GM23338 (cell line): ENCODE data around the gene E2F3.

Source experiments
- CREB1 ChIP-seq: fragments of 250-450 bp; sonication (Bioruptor Pico); IDR thresholded peaks from 2 replicates; pipeline ENCODE4 v1.5.0; 2020; ENCODE audit warnings: low read depth, mild to moderate bottlenecking, moderate library complexity
- EZH2 ChIP-seq: fragments of 200-600 bp; sonication (generic); IDR thresholded peaks from one replicate; pipeline ENCODE4 v1.8.0; 2017; ENCODE audit warnings: antibody characterized with exemption, mild to moderate bottlenecking, low read depth; ENCODE audit not compliant: unreplicated experiment
- EZH2phosphoT487 ChIP-seq: fragments of 200-600 bp; sonication (generic); IDR thresholded peaks from one replicate; pipeline ENCODE4 v1.8.1; 2018; ENCODE audit warnings: antibody characterized with exemption; ENCODE audit not compliant: unreplicated experiment
- JUNB ChIP-seq: IDR thresholded peaks from one replicate; pipeline ENCODE4 v1.6.1; 2016; ENCODE audit warnings: antibody characterized with exemption; ENCODE audit not compliant: unreplicated experiment
- NANOG ChIP-seq: IDR thresholded peaks from 2 replicates; pipeline ENCODE4 v1.6.1; 2016; ENCODE audit warnings: antibody characterized with exemption, borderline replicate concordance
- POLR2AphosphoS5 ChIP-seq: IDR thresholded peaks from 2 replicates; pipeline ENCODE4 v1.6.1; 2016; ENCODE audit warnings: antibody characterized with exemption, low read depth
- STAT1 ChIP-seq: IDR thresholded peaks from one replicate; pipeline ENCODE4 v1.6.1; 2016; ENCODE audit warnings: antibody characterized with exemption; ENCODE audit not compliant: unreplicated experiment
- ZNF114 ChIP-seq: fragments of 250-450 bp; sonication (Bioruptor Pico); IDR thresholded peaks from 2 replicates; pipeline ENCODE4 v1.5.0; 2020; ENCODE audit warnings: mild to moderate bottlenecking, moderate library complexity
- ZNF331 ChIP-seq: fragments of 250-450 bp; sonication (Bioruptor Pico); IDR thresholded peaks from 2 replicates; pipeline ENCODE4 v1.5.0; 2020; ENCODE audit warnings: low read depth, mild to moderate bottlenecking, moderate library complexity
- TF ChIP-seq, protein P1 (sequence below), 2 experiments: fragments of 200-600 bp in 1 of 2; sonication (generic) in 1 of 2; conservative IDR thresholded peaks; 2 replicates each; pipeline versions ENCODE4 v1.5.1 to v1.6.1; 2016 to 2017; ENCODE audit warnings: antibody characterized with exemption in 2 of 2, low read depth in 2 of 2, mild to moderate bottlenecking in 2 of 2, moderate library complexity in 1 of 2
- TF ChIP-seq, protein P2 (sequence below): IDR thresholded peaks from 2 replicates; pipeline ENCODE4 v1.6.1; 2016; ENCODE audit warnings: antibody characterized with exemption
- TF ChIP-seq, protein P3 (sequence below): IDR thresholded peaks from one replicate; pipeline ENCODE4 v1.6.1; 2018; ENCODE audit warnings: antibody characterized with exemption; ENCODE audit not compliant: unreplicated experiment
- TF ChIP-seq, protein P4 (sequence below): fragments of 250-450 bp; sonication (Bioruptor Pico); IDR thresholded peaks from 2 replicates; pipeline ENCODE4 v1.5.0; 2020; ENCODE audit warnings: mild to moderate bottlenecking, moderate library complexity

DNA sequence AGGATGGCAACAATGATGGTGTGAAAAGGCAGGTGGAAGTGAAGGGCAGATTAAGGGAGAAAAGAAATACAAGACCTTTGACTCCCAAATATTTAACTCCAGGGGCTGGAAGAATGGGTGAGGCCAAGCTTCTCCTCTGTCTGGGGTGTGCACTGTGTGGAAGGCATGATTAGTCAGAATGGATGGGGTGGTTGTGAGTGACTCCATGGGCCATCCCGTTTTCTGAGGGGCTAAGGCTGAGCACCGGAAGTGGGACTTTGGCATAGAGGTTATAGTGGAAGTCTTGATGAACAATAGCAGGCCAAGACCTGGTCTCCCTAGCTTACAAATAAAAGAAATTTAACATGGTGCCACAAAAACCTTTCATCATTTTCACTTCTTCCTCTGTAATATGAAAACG, 12.1 kb downstream of the E2F3 start:
- TF ChIP-seq, protein P1, sequence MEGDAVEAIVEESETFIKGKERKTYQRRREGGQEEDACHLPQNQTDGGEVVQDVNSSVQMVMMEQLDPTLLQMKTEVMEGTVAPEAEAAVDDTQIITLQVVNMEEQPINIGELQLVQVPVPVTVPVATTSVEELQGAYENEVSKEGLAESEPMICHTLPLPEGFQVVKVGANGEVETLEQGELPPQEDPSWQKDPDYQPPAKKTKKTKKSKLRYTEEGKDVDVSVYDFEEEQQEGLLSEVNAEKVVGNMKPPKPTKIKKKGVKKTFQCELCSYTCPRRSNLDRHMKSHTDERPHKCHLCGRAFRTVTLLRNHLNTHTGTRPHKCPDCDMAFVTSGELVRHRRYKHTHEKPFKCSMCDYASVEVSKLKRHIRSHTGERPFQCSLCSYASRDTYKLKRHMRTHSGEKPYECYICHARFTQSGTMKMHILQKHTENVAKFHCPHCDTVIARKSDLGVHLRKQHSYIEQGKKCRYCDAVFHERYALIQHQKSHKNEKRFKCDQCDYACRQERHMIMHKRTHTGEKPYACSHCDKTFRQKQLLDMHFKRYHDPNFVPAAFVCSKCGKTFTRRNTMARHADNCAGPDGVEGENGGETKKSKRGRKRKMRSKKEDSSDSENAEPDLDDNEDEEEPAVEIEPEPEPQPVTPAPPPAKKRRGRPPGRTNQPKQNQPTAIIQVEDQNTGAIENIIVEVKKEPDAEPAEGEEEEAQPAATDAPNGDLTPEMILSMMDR (conservative IDR thresholded peaks at IDR 0.05; ENCODE audit: low read depth in 2 of 2) = no peak
- TF ChIP-seq POLR2AphosphoS5 = no peak
- TF ChIP-seq, protein P2, sequence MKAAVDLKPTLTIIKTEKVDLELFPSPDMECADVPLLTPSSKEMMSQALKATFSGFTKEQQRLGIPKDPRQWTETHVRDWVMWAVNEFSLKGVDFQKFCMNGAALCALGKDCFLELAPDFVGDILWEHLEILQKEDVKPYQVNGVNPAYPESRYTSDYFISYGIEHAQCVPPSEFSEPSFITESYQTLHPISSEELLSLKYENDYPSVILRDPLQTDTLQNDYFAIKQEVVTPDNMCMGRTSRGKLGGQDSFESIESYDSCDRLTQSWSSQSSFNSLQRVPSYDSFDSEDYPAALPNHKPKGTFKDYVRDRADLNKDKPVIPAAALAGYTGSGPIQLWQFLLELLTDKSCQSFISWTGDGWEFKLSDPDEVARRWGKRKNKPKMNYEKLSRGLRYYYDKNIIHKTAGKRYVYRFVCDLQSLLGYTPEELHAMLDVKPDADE = no peak
- TF ChIP-seq EZH2 = no peak
- TF ChIP-seq EZH2phosphoT487 = no peak
- no peak for TF ChIP-seq JUNB
- TF ChIP-seq, protein P3, sequence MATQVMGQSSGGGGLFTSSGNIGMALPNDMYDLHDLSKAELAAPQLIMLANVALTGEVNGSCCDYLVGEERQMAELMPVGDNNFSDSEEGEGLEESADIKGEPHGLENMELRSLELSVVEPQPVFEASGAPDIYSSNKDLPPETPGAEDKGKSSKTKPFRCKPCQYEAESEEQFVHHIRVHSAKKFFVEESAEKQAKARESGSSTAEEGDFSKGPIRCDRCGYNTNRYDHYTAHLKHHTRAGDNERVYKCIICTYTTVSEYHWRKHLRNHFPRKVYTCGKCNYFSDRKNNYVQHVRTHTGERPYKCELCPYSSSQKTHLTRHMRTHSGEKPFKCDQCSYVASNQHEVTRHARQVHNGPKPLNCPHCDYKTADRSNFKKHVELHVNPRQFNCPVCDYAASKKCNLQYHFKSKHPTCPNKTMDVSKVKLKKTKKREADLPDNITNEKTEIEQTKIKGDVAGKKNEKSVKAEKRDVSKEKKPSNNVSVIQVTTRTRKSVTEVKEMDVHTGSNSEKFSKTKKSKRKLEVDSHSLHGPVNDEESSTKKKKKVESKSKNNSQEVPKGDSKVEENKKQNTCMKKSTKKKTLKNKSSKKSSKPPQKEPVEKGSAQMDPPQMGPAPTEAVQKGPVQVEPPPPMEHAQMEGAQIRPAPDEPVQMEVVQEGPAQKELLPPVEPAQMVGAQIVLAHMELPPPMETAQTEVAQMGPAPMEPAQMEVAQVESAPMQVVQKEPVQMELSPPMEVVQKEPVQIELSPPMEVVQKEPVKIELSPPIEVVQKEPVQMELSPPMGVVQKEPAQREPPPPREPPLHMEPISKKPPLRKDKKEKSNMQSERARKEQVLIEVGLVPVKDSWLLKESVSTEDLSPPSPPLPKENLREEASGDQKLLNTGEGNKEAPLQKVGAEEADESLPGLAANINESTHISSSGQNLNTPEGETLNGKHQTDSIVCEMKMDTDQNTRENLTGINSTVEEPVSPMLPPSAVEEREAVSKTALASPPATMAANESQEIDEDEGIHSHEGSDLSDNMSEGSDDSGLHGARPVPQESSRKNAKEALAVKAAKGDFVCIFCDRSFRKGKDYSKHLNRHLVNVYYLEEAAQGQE = no peak
- TF ChIP-seq CREB1 = no peak
- TF ChIP-seq, protein P4, sequence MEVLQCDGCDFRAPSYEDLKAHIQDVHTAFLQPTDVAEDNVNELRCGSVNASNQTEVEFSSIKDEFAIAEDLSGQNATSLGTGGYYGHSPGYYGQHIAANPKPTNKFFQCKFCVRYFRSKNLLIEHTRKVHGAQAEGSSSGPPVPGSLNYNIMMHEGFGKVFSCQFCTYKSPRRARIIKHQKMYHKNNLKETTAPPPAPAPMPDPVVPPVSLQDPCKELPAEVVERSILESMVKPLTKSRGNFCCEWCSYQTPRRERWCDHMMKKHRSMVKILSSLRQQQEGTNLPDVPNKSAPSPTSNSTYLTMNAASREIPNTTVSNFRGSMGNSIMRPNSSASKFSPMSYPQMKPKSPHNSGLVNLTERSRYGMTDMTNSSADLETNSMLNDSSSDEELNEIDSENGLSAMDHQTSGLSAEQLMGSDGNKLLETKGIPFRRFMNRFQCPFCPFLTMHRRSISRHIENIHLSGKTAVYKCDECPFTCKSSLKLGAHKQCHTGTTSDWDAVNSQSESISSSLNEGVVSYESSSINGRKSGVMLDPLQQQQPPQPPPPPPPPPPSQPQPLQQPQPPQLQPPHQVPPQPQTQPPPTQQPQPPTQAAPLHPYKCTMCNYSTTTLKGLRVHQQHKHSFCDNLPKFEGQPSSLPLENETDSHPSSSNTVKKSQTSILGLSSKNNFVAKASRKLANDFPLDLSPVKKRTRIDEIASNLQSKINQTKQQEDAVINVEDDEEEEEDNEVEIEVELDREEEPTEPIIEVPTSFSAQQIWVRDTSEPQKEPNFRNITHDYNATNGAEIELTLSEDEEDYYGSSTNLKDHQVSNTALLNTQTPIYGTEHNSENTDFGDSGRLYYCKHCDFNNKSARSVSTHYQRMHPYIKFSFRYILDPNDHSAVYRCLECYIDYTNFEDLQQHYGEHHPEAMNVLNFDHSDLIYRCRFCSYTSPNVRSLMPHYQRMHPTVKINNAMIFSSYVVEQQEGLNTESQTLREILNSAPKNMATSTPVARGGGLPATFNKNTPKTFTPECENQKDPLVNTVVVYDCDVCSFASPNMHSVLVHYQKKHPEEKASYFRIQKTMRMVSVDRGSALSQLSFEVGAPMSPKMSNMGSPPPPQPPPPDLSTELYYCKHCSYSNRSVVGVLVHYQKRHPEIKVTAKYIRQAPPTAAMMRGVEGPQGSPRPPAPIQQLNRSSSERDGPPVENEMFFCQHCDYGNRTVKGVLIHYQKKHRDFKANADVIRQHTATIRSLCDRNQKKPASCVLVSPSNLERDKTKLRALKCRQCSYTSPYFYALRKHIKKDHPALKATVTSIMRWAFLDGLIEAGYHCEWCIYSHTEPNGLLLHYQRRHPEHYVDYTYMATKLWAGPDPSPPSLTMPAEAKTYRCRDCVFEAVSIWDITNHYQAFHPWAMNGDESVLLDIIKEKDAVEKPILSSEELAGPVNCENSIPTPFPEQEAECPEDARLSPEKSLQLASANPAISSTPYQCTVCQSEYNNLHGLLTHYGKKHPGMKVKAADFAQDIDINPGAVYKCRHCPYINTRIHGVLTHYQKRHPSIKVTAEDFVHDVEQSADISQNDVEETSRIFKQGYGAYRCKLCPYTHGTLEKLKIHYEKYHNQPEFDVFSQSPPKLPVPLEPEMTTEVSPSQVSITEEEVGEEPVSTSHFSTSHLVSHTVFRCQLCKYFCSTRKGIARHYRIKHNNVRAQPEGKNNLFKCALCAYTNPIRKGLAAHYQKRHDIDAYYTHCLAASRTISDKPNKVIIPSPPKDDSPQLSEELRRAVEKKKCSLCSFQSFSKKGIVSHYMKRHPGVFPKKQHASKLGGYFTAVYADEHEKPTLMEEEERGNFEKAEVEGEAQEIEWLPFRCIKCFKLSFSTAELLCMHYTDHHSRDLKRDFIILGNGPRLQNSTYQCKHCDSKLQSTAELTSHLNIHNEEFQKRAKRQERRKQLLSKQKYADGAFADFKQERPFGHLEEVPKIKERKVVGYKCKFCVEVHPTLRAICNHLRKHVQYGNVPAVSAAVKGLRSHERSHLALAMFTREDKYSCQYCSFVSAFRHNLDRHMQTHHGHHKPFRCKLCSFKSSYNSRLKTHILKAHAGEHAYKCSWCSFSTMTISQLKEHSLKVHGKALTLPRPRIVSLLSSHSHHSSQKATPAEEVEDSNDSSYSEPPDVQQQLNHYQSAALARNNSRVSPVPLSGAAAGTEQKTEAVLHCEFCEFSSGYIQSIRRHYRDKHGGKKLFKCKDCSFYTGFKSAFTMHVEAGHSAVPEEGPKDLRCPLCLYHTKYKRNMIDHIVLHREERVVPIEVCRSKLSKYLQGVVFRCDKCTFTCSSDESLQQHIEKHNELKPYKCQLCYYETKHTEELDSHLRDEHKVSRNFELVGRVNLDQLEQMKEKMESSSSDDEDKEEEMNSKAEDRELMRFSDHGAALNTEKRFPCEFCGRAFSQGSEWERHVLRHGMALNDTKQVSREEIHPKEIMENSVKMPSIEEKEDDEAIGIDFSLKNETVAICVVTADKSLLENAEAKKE (CRISPR knock-in tag) = no peak
- TF ChIP-seq NANOG = no peak
- TF ChIP-seq ZNF114 (CRISPR knock-in tag) = no peak
- TF ChIP-seq ZNF331 (CRISPR knock-in tag) = no peak
- TF ChIP-seq STAT1 = no peak
